H1 (cell line): ENCODE results near the gene SCN8A. TPM values are rescaled to one million over a fixed set of nuclear protein-coding genes. Genes with fewer than 3 reads are reported as not detected.

Experiments used
- CTCF ChIA-PET: fragments of 300-600 bp; sonication (Branson Sonifier 250); formaldehyde crosslinking; loops from one replicate; lab custom pipeline; 2021; ENCODE audit not compliant: partially characterized antibody; lab: Charles Lee
- POLR2A ChIA-PET: fragments of 300-600 bp; sonication (Branson Sonifier 250); formaldehyde crosslinking; loops from one replicate; lab custom pipeline; 2021; ENCODE audit warnings: inconsistent platforms; ENCODE audit not compliant: partially characterized antibody; lab: Charles Lee
- DNase-seq, 2 experiments: peaks; one replicate each; pipeline versions ENCODE4 v3.0.0 to v3.0.0-alpha.2; 2010 to 2022; ENCODE audit warnings: low spot score in 2 of 2, low read depth in 1 of 2, mixed read lengths in 1 of 2
- FAIRE-seq: peaks from 2 replicates; lab custom pipeline; 2011; peaks lifted over from hg19 to GRCh38; lab: Jason Lieb, UNC
- H2AFZ ChIP-seq: 2 replicates; pipeline ENCODE4 v1.8.1; 2012; ENCODE audit warnings: low read length, inconsistent platforms
- H2AK5ac ChIP-seq: 2 replicates; pipeline ENCODE4 v1.6.1; 2013; ENCODE audit warnings: low read depth, low read length
- H2BK120ac ChIP-seq: replicated peaks from 2 replicates; pipeline ENCODE3; 2013; ENCODE audit warnings: low read depth, low read length, inconsistent platforms
- H2BK12ac ChIP-seq: 2 replicates; pipeline ENCODE4 v1.6.1; 2013; ENCODE audit warnings: low read depth, low read length
- H2BK15ac ChIP-seq: 2 replicates; pipeline ENCODE4 v1.6.1; 2013; ENCODE audit warnings: low read length
- H2BK20ac ChIP-seq: 2 replicates; pipeline ENCODE4 v1.6.1; 2013; ENCODE audit warnings: low read length
- H2BK5ac ChIP-seq: 2 replicates; pipeline ENCODE4 v1.6.1; 2013; ENCODE audit warnings: low read depth, low read length
- H3K14ac ChIP-seq: 2 replicates; pipeline ENCODE4 v1.6.1; 2013; ENCODE audit warnings: inconsistent platforms; ENCODE audit not compliant: insufficient read length
- H3K18ac ChIP-seq: 2 replicates; pipeline ENCODE4 v1.6.1; 2013; ENCODE audit warnings: low read length; ENCODE audit errors: extremely low read depth
- H3K23ac ChIP-seq: 2 replicates; pipeline ENCODE4 v1.6.1; 2013; ENCODE audit warnings: inconsistent platforms; ENCODE audit not compliant: insufficient read length
- H3K23me2 ChIP-seq: 2 replicates; pipeline ENCODE4 v1.6.1; 2013; ENCODE audit warnings: low read depth, low read length
- H3K27ac ChIP-seq: 2 replicates; pipeline ENCODE4 v1.6.1; 2011; ENCODE audit warnings: low read depth, low read length, inconsistent platforms
- H3K27me3 ChIP-seq, 4 experiments: replicated peaks in 1 of 4; 1 replicate in 1 of 4; 2 replicates in 3 of 4; pipeline versions ENCODE4 v1.6.1 to v1.8.1; 2011 to 2013; ENCODE audit warnings: low read length in 3 of 4, mild to moderate bottlenecking in 3 of 4, inconsistent platforms in 2 of 4, mixed read lengths in 2 of 4, moderate library complexity in 1 of 4; ENCODE audit not compliant: control insufficient read depth in 3 of 4, insufficient read depth in 3 of 4; ENCODE audit errors: extremely low read depth in 1 of 4
- H3K36me3 ChIP-seq, 4 experiments: 2 replicates each; pipeline versions ENCODE4 v1.6.1 to v1.8.1; 2011 to 2013; ENCODE audit warnings: mild to moderate bottlenecking in 4 of 4, low read length in 3 of 4, moderate library complexity in 2 of 4, control low read depth in 1 of 4, inconsistent platforms in 1 of 4; ENCODE audit not compliant: insufficient read depth in 4 of 4, control insufficient read depth in 2 of 4
- H3K4ac ChIP-seq: replicated peaks from 2 replicates; pipeline ENCODE3; 2013; ENCODE audit warnings: low read length, low read depth, mixed read lengths, inconsistent platforms; ENCODE audit not compliant: insufficient read length
- H3K4me1 ChIP-seq, 4 experiments: replicated peaks in 1 of 4; 1 replicate in 1 of 4; 2 replicates in 3 of 4; pipeline versions ENCODE4 v1.6.1 to v1.8.1; 2011 to 2013; ENCODE audit warnings: low read length in 3 of 4, inconsistent platforms in 2 of 4, mixed read lengths in 1 of 4; ENCODE audit not compliant: insufficient read depth in 4 of 4, control insufficient read depth in 3 of 4
- H3K4me2 ChIP-seq, 2 experiments: 2 replicates each; pipeline versions ENCODE4 v1.6.1 to v1.8.1; 2011 to 2013; ENCODE audit warnings: low read depth in 2 of 2, low read length in 2 of 2, control low read depth in 1 of 2, inconsistent platforms in 1 of 2, mild to moderate bottlenecking in 1 of 2; ENCODE audit not compliant: insufficient read depth in 1 of 2
- H3K4me3 ChIP-seq, 4 experiments: fragments of 200-600, 300-600 bp in 1 of 4; sonication (generic), shearing (Covaris generic), sonication (Bioruptor Twin) in 1 of 4; 2 replicates each; pipeline versions ENCODE4 v1.5.1 to v1.8.1; 2011 to 2016; ENCODE audit warnings: low read length in 4 of 4, low read depth in 3 of 4, control low read depth in 2 of 4, inconsistent platforms in 2 of 4, mild to moderate bottlenecking in 2 of 4, mixed read lengths in 1 of 4, moderate library complexity in 1 of 4; ENCODE audit not compliant: insufficient read depth in 2 of 4; ENCODE audit errors: extremely low read depth in 1 of 4
- H3K56ac ChIP-seq: replicated peaks from 2 replicates; pipeline ENCODE3; 2013; ENCODE audit warnings: low read depth, mild to moderate bottlenecking, mixed read lengths, low read length, inconsistent platforms; ENCODE audit not compliant: insufficient read length
- H3K79me1 ChIP-seq: 2 replicates; pipeline ENCODE4 v1.6.1; 2013; ENCODE audit warnings: low read depth, low read length, control low read depth
- H3K79me2 ChIP-seq, 2 experiments: 2 replicates each; pipeline versions ENCODE4 v1.6.1 to v1.8.1; 2012 to 2013; ENCODE audit warnings: low read length in 2 of 2, mild to moderate bottlenecking in 2 of 2, inconsistent platforms in 1 of 2; ENCODE audit not compliant: insufficient read depth in 2 of 2, control insufficient read depth in 1 of 2
- H3K9ac ChIP-seq, 4 experiments: replicated peaks in 1 of 4; 1 replicate in 1 of 4; 2 replicates in 3 of 4; pipeline versions ENCODE4 v1.6.1 to v1.8.1; 2011 to 2013; ENCODE audit warnings: low read depth in 3 of 4, low read length in 3 of 4, control low read depth in 2 of 4, mild to moderate bottlenecking in 2 of 4, moderate library complexity in 2 of 4, inconsistent platforms in 1 of 4; ENCODE audit errors: extremely low read depth in 1 of 4
- H3K9me3 ChIP-seq, 2 experiments: 2 replicates each; pipeline versions ENCODE4 v1.6.1 to v1.8.1; 2012 to 2013; ENCODE audit warnings: mild to moderate bottlenecking in 2 of 2, moderate library complexity in 2 of 2, control low read depth in 1 of 2, inconsistent platforms in 1 of 2, low read depth in 1 of 2, low read length in 1 of 2, mixed read lengths in 1 of 2; ENCODE audit not compliant: insufficient read depth in 2 of 2
- H4K20me1 ChIP-seq, 2 experiments: replicated peaks in 1 of 2; 2 replicates each; pipeline versions ENCODE3 to v1.8.1; 2011 to 2013; ENCODE audit warnings: inconsistent platforms in 2 of 2, low read length in 2 of 2, mild to moderate bottlenecking in 1 of 2; ENCODE audit not compliant: insufficient read depth in 2 of 2, control insufficient read depth in 1 of 2
- H4K5ac ChIP-seq: 2 replicates; pipeline ENCODE4 v1.6.1; 2013; ENCODE audit warnings: low read length, low read depth, mixed read lengths, inconsistent platforms; ENCODE audit not compliant: insufficient read length
- H4K8ac ChIP-seq: 2 replicates; pipeline ENCODE4 v1.8.0; 2013; ENCODE audit warnings: mild to moderate bottlenecking, moderate library complexity, low read length, inconsistent platforms; ENCODE audit not compliant: insufficient read depth; ENCODE audit errors: extremely low read depth
- H4K91ac ChIP-seq: replicated peaks from 2 replicates; pipeline ENCODE3; 2013; ENCODE audit warnings: low read length, mixed read lengths, inconsistent platforms; ENCODE audit not compliant: insufficient read length
- BACH1 ChIP-seq: IDR thresholded peaks from 2 replicates; pipeline ENCODE4 v1.6.1; 2012; ENCODE audit warnings: low read length, improper control_type of control experiment
- BRCA1 ChIP-seq: IDR thresholded peaks from 2 replicates; pipeline ENCODE4 v1.6.1; 2012; ENCODE audit warnings: low read depth, low read length, improper control_type of control experiment
- CHD2 ChIP-seq: IDR thresholded peaks from 2 replicates; pipeline ENCODE4 v1.6.1; 2012; ENCODE audit warnings: low read length, improper control_type of control experiment
- CREB1 ChIP-seq: IDR thresholded peaks from 2 replicates; pipeline ENCODE4 v1.6.1; 2012; ENCODE audit warnings: inconsistent platforms
- E2F6 ChIP-seq: IDR thresholded peaks from 2 replicates; pipeline ENCODE4 v1.6.1; 2012; ENCODE audit warnings: inconsistent platforms
- EZH2 ChIP-seq: fragments of 200-600 bp; sonication (generic); IDR thresholded peaks from 2 replicates; pipeline ENCODE4 v1.7.1; 2012; ENCODE audit warnings: low read depth, mild to moderate bottlenecking, moderate library complexity, low read length, inconsistent platforms; ENCODE audit not compliant: severe bottlenecking
- KDM5A ChIP-seq: fragments of 200-600 bp; IDR thresholded peaks from 2 replicates; pipeline ENCODE4 v1.7.1; 2012; ENCODE audit warnings: mild to moderate bottlenecking, low read length, inconsistent platforms, mixed read lengths
- NANOG ChIP-seq: IDR thresholded peaks from 2 replicates; pipeline ENCODE4 v1.6.1; 2011; ENCODE audit warnings: low read length, low read depth, mild to moderate bottlenecking, inconsistent platforms; ENCODE audit not compliant: insufficient read depth, poor library complexity, severe bottlenecking
- RAD21 ChIP-seq, 2 experiments: IDR thresholded peaks in 1 of 2; conservative IDR thresholded peaks in 1 of 2; 2 replicates each; pipeline ENCODE4 v1.6.1; 2011; ENCODE audit warnings: low read depth in 2 of 2, low read length in 2 of 2, improper control_type of control experiment in 1 of 2, inconsistent platforms in 1 of 2, mild to moderate bottlenecking in 1 of 2, moderate library complexity in 1 of 2
- RNF2 ChIP-seq: fragments of 200-900, 300-1000 bp; sonication (generic); IDR thresholded peaks from 2 replicates; pipeline ENCODE4 v1.7.1; 2016; ENCODE audit warnings: borderline replicate concordance, low read depth, mild to moderate bottlenecking, antibody characterized with exemption, low read length; ENCODE audit not compliant: poor library complexity, severe bottlenecking; ENCODE audit errors: missing control alignments
- RXRA ChIP-seq: IDR thresholded peaks from 2 replicates; pipeline ENCODE4 v1.6.1; 2011; ENCODE audit warnings: low read depth, mild to moderate bottlenecking, low read length, moderate library complexity; ENCODE audit not compliant: insufficient read depth
- TBP ChIP-seq: IDR thresholded peaks from 2 replicates; pipeline ENCODE4 v1.6.1; 2011; ENCODE audit warnings: low read depth, low read length, improper control_type of control experiment
- WGBS, 2 experiments: shearing (Covaris generic) in 1 of 2; methylation state at CpG; one replicate each; pipeline versions ENCODE4 v1.1.6 to v1.1.7; 2013 to 2015; ENCODE audit warnings: low lambda C conversion rate in 2 of 2, mixed read lengths in 2 of 2, inconsistent platforms in 1 of 2, low coverage in 1 of 2, missing lambda C conversion rate in 1 of 2; ENCODE audit not compliant: insufficient replicate concordance in 2 of 2, insufficient coverage in 1 of 2, insufficient read length in 1 of 2; ENCODE audit errors: extremely low coverage in 1 of 2, missing lambda C conversion rate in 1 of 2; 5-methylcytosine and 5-hydroxymethylcytosine counted together
- polyA plus RNA-seq, 7 experiments: library from polyadenylated mRNA; depleted of rRNA in 3 of 7; stranded (reverse) in 5 of 7; unstranded in 2 of 7; fragments of >200 nt in 5 of 7; fragments of 200-250 nt in 2 of 7; gene quantifications; 1 replicate in 5 of 7; 2 replicates in 1 of 7; 4 replicates in 1 of 7; pipeline versions ENCODE4 v1.2.1 to v1.2.3, GENCODE V29; 2011 to 2013; ENCODE audit warnings: missing spikeins in 2 of 7, mixed read lengths in 2 of 7
- total RNA-seq: library from RNA; stranded (reverse); fragmentation: NEBNext Ultra II Directional; extraction: Animal tissue kit (Norgen Biotek cat#: 25700); gene quantifications from 2 replicates; pipeline ENCODE4 v1.2.1, GENCODE V29; 2021

SCN8A gene
- total and polyA plus RNA-seq, 2 of the 8 experiments (the other 6 are each of a cell fraction or from before 2014, with no cell fraction given): 6.3 to 10.7 TPM

GRCh38 chr12:51766067-51766676 lies 175.1 kb downstream of the SCN8A start:
- Histone ChIP-seq H3K36me3 (peaks cover 5 to 21% (median 14%) of the 10 kb centered on the region in 4 experiments; a peak in 4 of 8 replicates), H2BK20ac (no peak overlapping the region), H3K27ac (no peak overlapping the region), H3K9me3 (no peaks in the 10 kb centered on the region), H3K79me2 (no peaks in the 10 kb centered on the region), H3K4me1 (no peaks in the 10 kb centered on the region), H3K79me1 (no peaks in the 10 kb centered on the region), H3K4ac (no peak overlapping the region), H2AK5ac (no peak overlapping the region), H3K4me3 (no peak overlapping the region), H2BK5ac (no peak overlapping the region), H3K4me2 (no peak overlapping the region), H4K91ac (no peak overlapping the region), H3K23ac (no peak overlapping the region), H2BK12ac (no peak overlapping the region), H4K20me1 (peaks cover 2 to 4% of the 10 kb centered on the region in 2 experiments), H3K14ac (no peak overlapping the region), H2BK120ac (no peak overlapping the region), H3K9ac (no peak overlapping the region), H4K8ac (no peak overlapping the region), H3K18ac (no peak overlapping the region), H3K27me3 (no peaks in the 10 kb centered on the region), H3K23me2 (no peaks in the 10 kb centered on the region), H4K5ac (no peak overlapping the region), H2AFZ (no peak overlapping the region), H3K56ac (no peak overlapping the region), H2BK15ac (no peak overlapping the region)
- no peak for FAIRE-seq
- TF ChIP-seq KDM5A: no peak
- TF ChIP-seq RAD21 (IDR thresholded peaks at IDR 0.05 in 1 of 2, conservative IDR thresholded peaks at IDR 0.05 in 1 of 2; ENCODE audit: low read depth in 2 of 2, low read length in 2 of 2): no peak
- no peak for TF ChIP-seq NANOG
- TF ChIP-seq E2F6: no peak
- no peak for TF ChIP-seq CREB1
- TF ChIP-seq EZH2: no peak
- TF ChIP-seq BRCA1: no peak
- no peak for TF ChIP-seq BACH1
- no peak for TF ChIP-seq TBP
- TF ChIP-seq RXRA: no peak
- TF ChIP-seq CHD2: no peak
- TF ChIP-seq RNF2: no peak
- no peak for DNase-seq
- 87% methylated on average over 6 of the region's 6 CpGs; no CpG with 5 or more reads in 1 of the 2 experiments for WGBS, 2 experiments
- ChIA-PET POLR2A (no interaction called here), CTCF (no interaction called here)
